K562 (cell line): ENCODE measurements around the gene C19orf18. TPM values are rescaled to one million over a fixed set of nuclear protein-coding genes. Genes with fewer than 3 reads are reported as not detected.

ENCODE experiments used
- ATF3 ChIP-seq, 2 experiments: fragments of 450-650 bp in 1 of 2; sonication (generic) in 1 of 2; formaldehyde crosslinking in 1 of 2; IDR thresholded peaks in 1 of 2; conservative IDR thresholded peaks in 1 of 2; 2 replicates each; pipeline versions ENCODE4 v1.6.1 to v1.8.1; 2016 to 2023; ENCODE audit warnings: mild to moderate bottlenecking in 2 of 2, moderate library complexity in 2 of 2, inconsistent platforms in 1 of 2, missing genetic modification reagents in 1 of 2
- CEBPG ChIP-seq, 3 experiments: fragments of 200-800 bp in 1 of 3; sonication (Bioruptor generic) in 1 of 3; sonication (generic) in 1 of 3; formaldehyde crosslinking in 1 of 3; IDR thresholded peaks in 2 of 3; conservative IDR thresholded peaks in 1 of 3; 2 replicates each; pipeline versions ENCODE4 v1.6.1 to v1.8.0; 2016 to 2022; ENCODE audit warnings: missing compliant biosample characterization in 2 of 3, missing genetic modification characterization in 2 of 3, mild to moderate bottlenecking in 1 of 3, missing genetic modification reagents in 1 of 3
- MXI1 ChIP-seq: IDR thresholded peaks from 2 replicates; pipeline ENCODE4 v1.6.1; 2011; ENCODE audit warnings: low read depth, mild to moderate bottlenecking, improper control_type of control experiment, low read length
- RBM17 ChIP-seq: fragments of 200-400 bp; formaldehyde crosslinking; IDR thresholded peaks from 2 replicates; pipeline ENCODE4 v1.6.1; 2017; ENCODE audit warnings: low read depth, mild to moderate bottlenecking, low read length, borderline replicate concordance
- RBM25 ChIP-seq: fragments of 200-400 bp; formaldehyde crosslinking; IDR thresholded peaks from 2 replicates; pipeline ENCODE4 v1.6.1; 2018; ENCODE audit warnings: low read length, low read depth, moderate library complexity; ENCODE audit not compliant: severe bottlenecking
- SMARCB1 ChIP-seq: IDR thresholded peaks from 2 replicates; pipeline ENCODE4 v1.6.1; 2011; ENCODE audit warnings: improper control_type of control experiment, low read depth; ENCODE audit not compliant: insufficient read length
- polyA plus RNA-seq, 8 experiments: library from polyadenylated mRNA; depleted of rRNA in 4 of 8; stranded (reverse) in 5 of 8; unstranded in 3 of 8; fragments of >200 nt; fragmentation: Nextera tagmentation in 2 of 8; fragmentation: Illumina TruSeq in 1 of 8; extraction: Ambion mirVana in 2 of 8; extraction: Trizol in 1 of 8; gene quantifications; 2 replicates each; pipeline versions ENCODE4 v1.2.1 to v1.2.3, GENCODE V29; 2011 to 2014; ENCODE audit warnings: inconsistent platforms in 1 of 8, missing spikeins in 1 of 8
- total RNA-seq, 7 experiments: library from RNA; depleted of rRNA in 6 of 7; stranded (reverse); fragments of >200 nt in 6 of 7; fragmentation: Illumina TruSeq in 2 of 7; extraction: Trizol in 2 of 7; gene quantifications; 2 replicates each; pipeline versions ENCODE4 v1.2.1 to v1.2.3, GENCODE V29; 2011 to 2021; ENCODE audit warnings: low replicate concordance in 1 of 7
- TF ChIP-seq, protein P1 (sequence below): sonication (generic); formaldehyde crosslinking; IDR thresholded peaks from 2 replicates; pipeline ENCODE4 v1.8.1; 2022; ENCODE audit warnings: missing genetic modification reagents
- TF ChIP-seq, protein P2 (sequence below): sonication (generic); formaldehyde crosslinking; IDR thresholded peaks from 2 replicates; pipeline ENCODE4 v1.8.1; 2023; ENCODE audit warnings: mild to moderate bottlenecking, missing genetic modification reagents, moderate library complexity
- TF ChIP-seq, protein P3 (sequence below): fragments of 450-650 bp; IDR thresholded peaks from 2 replicates; pipeline ENCODE4 v1.6.1; 2018; ENCODE audit warnings: mild to moderate bottlenecking, low read depth; ENCODE audit not compliant: partially characterized antibody

C19orf18 gene
- total and polyA plus RNA-seq, 9 of the 15 experiments (the other 6 are each of a cell fraction or from before 2014, with no cell fraction given): not detected

DNA sequence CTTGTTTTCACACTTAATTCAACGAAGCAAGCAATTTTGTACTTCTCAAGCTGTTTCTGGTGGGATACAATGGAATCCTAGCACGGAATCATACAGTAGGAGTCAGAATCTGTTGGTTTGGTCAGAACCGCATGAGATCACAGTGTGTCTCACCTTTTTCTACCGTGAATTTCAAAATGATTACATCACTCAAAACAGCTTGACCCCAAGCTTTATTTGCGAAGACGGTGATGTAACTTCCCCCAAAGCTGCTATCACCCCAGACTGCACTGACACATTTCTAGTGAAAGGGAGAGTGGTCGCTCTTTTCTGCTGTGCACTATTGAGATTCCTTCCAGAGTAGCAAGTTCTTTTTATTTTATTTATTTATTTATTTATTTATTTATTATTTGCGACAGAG is 9.6 kb downstream of the C19orf18 start (continued):
- TF ChIP-seq RBM17 (no peak), MXI1 (no peak), SMARCB1 (no peak), RBM25 (no peak), CEBPG (CRISPR knock-in tag; IDR thresholded peaks at IDR 0.05) (no peak), CEBPG (tag; conservative IDR thresholded peaks at IDR 0.05 in 1 of 2, IDR thresholded peaks at IDR 0.05 in 1 of 2) (peak in 1 of 2 experiments; percentile 68; a peak in 2 of 4 replicates), ATF3 (IDR thresholded peaks at IDR 0.05) (peak; percentile 15; the same call in 1 of the 2 replicates), ATF3 (CRISPR knock-in tag; conservative IDR thresholded peaks at IDR 0.05) (no peak)
- TF ChIP-seq, protein P1, sequence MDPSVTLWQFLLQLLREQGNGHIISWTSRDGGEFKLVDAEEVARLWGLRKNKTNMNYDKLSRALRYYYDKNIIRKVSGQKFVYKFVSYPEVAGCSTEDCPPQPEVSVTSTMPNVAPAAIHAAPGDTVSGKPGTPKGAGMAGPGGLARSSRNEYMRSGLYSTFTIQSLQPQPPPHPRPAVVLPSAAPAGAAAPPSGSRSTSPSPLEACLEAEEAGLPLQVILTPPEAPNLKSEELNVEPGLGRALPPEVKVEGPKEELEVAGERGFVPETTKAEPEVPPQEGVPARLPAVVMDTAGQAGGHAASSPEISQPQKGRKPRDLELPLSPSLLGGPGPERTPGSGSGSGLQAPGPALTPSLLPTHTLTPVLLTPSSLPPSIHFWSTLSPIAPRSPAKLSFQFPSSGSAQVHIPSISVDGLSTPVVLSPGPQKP (CRISPR knock-in tag): no peak
- TF ChIP-seq, protein P2, sequence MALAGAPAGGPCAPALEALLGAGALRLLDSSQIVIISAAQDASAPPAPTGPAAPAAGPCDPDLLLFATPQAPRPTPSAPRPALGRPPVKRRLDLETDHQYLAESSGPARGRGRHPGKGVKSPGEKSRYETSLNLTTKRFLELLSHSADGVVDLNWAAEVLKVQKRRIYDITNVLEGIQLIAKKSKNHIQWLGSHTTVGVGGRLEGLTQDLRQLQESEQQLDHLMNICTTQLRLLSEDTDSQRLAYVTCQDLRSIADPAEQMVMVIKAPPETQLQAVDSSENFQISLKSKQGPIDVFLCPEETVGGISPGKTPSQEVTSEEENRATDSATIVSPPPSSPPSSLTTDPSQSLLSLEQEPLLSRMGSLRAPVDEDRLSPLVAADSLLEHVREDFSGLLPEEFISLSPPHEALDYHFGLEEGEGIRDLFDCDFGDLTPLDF (CRISPR knock-in tag): no peak
- TF ChIP-seq, protein P3, sequence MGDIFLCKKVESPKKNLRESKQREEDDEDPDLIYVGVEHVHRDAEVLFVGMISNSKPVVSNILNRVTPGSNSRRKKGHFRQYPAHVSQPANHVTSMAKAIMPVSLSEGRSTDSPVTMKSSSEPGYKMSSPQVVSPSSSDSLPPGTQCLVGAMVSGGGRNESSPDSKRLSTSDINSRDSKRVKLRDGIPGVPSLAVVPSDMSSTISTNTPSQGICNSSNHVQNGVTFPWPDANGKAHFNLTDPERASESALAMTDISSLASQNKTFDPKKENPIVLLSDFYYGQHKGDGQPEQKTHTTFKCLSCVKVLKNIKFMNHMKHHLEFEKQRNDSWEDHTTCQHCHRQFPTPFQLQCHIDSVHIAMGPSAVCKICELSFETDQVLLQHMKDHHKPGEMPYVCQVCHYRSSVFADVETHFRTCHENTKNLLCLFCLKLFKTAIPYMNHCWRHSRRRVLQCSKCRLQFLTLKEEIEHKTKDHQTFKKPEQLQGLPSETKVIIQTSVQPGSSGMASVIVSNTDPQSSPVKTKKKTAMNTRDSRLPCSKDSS: no peak
